ENCODE measurements around the gene IGFALS. TPM values are rescaled to one million over a fixed set of nuclear protein-coding genes. Genes with fewer than 3 reads are reported as not detected.
A peak's percentile ranks its signal among the peaks of the same experiment; 100 is the strongest.

Gene IGFALS
- total RNA-seq, result not detected

- peak; percentile 2 for ATAC-seq
These were observed at the start of gene IGFALS for GRCh38 chr16:1793578-1794220. Gene IGFALS (minus strand): TSS chr16:1793705. CDS start chr16:1793652, 53 bp downstream.

DNA sequence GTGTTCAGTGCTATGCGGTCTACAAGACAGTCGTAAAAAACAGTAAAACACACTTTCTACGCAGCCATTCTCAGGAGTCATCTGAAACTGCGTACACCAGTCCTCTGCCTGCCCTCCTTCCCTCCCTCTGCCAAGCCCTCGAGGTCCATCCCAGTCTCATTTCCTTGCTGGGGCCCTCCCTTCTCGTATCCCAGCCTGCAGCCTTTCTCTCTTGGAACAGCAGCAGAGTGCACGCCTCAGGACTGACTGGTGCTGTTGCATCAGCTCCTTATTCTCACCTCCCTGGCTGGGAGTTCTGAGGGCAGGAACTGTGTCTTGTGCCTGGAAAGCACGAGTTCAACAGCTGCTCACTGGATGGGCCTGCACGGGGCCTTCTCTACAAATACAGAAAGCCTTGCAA is 46.0 kb upstream of the IGFALS start:
- ATAC-seq, result peak; percentile 93

DNA sequence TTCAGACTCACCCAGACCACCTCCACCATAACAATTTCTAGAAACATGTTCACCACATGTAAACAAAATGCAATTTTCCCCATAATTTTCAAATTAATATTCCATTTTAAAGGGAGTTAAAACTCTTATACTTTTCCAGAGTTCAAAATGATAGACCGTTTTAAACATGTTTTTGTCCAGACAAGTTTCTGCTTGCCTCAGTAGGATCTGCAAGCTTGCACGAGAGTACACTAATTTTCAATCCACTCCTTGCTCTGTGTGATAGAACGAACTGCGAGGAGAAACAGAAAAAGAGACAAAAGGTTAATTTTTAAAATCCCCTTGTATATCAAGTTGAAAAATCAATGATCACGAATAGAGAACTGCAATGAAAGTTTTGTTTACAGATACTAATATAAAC is 40.6 kb upstream of the IGFALS start:
- ATAC-seq, result no peak

DNA sequence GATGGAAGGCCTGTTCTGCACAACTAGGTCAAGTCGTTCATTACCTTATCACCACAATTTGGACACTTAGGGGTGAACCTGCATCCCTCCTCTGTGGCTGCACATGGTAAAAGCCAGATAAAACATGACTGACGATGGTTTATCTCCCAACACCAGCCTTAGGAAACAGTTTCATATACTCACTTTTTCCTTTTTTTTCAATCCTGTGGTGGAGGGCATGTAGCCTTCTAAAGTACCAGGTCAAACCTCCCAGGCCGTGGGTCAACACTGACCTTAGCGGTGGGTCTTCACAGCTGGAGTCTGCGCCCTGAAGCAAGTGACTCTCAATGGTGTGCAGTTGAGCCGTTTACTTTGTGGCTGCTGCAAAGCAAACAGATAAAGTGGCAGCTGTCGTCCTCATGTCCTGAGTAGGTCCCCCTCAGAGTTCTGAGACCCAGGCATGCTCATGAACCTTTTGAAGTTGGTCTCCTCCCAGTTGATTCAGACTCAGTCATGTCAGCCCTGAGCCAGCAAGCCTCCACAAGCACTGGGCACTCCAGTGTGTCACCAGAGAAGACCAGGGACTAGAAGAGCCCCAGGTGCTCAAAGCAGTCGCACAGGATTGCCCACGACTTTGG is 39.4 kb upstream of the IGFALS start:
- peak; percentile 71 for ATAC-seq

GRCh38 chr16:1831186-1832075 is 37.9 kb upstream of the IGFALS start:
- no peak for ATAC-seq

GRCh38 chr16:1830213-1830612 is 36.7 kb upstream of the IGFALS start:
- ATAC-seq, result no peak

- no peak for ATAC-seq
These were observed 35.3 kb upstream of the IGFALS start for GRCh38 chr16:1828645-1829410.

DNA sequence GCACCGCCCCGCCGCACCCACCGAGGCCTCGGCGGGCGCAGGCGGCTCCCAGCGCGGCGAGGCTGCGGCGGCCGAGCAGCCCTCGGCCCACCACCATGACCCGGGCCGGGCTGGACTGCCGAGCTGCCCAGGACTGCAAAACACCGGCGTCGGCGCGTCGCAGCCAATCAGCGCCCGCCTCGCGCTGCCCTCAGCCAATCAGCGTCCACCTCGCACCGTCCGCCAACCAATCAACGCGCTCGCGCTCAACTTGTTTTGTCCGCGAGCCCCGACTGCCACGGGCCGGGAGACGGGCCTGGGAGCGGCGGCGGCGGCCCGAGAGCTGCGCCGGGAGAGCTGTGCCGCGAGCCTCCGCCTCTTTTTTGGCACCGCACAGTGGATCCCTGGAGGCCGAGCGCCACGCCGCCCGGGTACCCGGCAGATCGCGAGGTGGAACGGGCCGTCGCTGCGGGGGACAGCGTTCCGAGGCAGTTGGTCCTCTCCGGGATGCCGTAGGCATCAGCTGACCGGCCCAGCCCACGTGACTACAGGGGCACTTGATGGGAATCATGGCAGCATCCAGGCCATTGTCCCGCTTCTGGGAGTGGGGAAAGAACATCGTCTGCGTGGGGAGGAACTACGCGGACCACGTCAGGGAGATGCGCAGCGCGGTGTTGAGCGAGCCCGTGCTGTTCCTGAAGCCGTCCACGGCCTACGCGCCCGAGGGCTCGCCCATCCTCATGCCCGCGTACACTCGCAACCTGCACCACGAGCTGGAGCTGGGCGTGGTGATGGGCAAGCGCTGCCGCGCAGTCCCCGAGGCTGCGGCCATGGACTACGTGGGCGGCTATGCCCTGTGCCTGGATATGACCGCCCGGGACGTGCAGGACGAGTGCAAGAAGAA is 33.4 kb upstream of the IGFALS start, which contains the start of the genes FAHD1 and HAGH:
Gene FAHD1 (plus strand): TSS at position 516 of the 883 bp plus-strand sequence. CDS start 33 bp downstream, at position 549.
Gene HAGH (minus strand): TSS at position 135 of the 883 bp plus-strand sequence. CDS start 38 bp downstream, at position 97.
- ATAC-seq, result peak; percentile 85

- peak; percentile 60 for ATAC-seq
These were observed 32.6 kb upstream of the IGFALS start for GRCh38 chr16:1825864-1826690.

- ATAC-seq, result no peak
These were observed 31.9 kb upstream of the IGFALS start for GRCh38 chr16:1825381-1825863.

DNA sequence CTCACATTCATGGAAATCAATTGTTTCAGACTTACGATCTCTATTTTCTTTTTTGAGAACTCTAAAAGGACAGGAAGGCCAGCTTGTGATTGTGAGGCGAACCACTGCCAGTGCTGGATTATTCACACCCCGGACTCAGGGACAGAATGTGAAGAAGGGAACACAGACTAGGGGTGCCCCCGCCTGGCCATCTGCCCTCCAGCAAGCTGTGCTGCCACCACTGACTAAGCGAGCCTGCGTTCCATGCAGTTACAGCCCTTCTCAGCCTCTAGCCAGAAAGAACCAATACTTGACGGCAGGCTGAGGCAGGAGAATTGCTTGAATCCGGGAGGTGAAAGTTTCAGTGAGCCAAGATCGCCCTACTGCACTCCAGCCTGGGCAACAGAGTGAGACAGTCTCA is 30.3 kb upstream of the IGFALS start:
- no peak for ATAC-seq

GRCh38 chr16:1822801-1823200 is 29.3 kb upstream of the IGFALS start:
- no peak for ATAC-seq

GRCh38 chr16:1821861-1822611 is 28.5 kb upstream of the IGFALS start:
- no peak for ATAC-seq

GRCh38 chr16:1820946-1821290 is 27.4 kb upstream of the IGFALS start:
- ATAC-seq, result no peak

DNA sequence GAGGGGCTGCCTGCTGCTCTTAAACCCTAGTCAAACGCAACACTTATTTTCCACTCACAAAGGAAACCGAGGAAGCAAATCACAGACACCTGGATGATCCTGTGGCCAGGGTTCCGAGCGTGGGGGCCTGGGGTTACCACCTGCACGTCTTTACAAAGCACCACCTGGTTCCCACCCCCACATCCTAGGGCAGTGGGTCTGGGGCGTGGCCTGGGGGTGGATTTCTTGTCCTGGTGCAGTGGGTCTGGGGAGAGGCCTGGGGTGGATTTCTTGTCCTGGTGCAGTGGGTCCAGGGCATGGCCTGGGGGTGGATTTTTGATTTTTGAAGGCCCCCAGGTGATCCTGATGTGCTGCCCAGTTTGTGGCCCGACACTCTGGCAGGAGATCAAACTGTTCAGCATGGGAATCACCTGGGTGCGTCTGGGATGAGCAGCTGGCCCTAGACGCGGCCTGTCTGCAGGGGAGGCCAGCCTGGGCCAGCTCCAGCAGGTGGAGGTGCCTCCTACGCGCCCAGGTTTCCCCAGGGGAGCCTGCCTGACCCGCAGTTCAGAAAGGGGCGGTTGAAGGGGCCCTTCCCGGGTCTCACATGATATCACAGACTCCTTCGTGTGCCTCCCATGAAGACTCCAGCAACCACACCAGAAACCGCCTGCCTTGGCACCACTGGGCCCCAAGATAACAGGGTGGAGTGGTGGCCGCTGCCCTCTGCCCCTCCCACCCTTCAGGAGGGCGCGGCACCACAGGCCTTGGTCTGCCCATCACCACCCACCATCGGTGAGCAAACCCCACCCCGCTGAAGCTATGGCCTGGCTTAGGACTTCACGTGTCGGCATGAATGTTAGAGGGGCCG is 26.8 kb upstream of the IGFALS start:
- no peak for ATAC-seq

DNA sequence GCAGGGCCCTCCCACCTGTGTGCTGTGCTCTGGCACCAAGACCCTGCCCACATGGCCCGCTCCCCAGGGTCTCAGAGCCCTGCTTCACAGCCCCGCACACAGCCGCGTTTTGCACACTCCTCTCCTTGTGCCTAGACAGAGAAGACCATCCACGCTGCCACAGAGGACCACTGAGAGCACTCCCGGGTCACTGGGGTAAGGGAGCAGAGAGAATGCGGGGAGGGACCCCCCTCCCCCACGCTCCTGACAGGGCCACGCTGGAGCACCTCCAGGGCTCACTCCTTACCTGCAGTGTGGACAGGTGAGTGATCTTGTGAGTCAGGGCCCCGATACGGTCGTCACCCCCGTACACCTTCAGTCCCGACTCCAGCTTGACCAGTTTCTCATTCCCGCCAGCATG is 26.1 kb upstream of the IGFALS start:
- no peak for ATAC-seq

- no peak for ATAC-seq
These were observed 25.5 kb upstream of the IGFALS start for GRCh38 chr16:1818873-1819525.
